ENCODE measurements around the gene ZNF579. TPM values are rescaled to one million over a fixed set of nuclear protein-coding genes. Genes with fewer than 3 reads are reported as not detected.

The ZNF579 gene
- total and polyA plus RNA-seq, 8 donors: 10.7 to 14.7 (median 12.9) TPM

GRCh38 chr19:55542292-55542855 is 38.3 kb downstream of the ZNF579 start:
- Histone ChIP-seq H3K9me3 (no peaks in the 10 kb centered on the region), H3K4me3 (no peak overlapping the region), H3K27ac (no peak overlapping the region), H3K36me3 (no peaks in the 10 kb centered on the region), H3K27me3 (peaks cover 0 to 39% of the 10 kb centered on the region in 2 donors), H3K4me1 (peaks cover 0 to 15% of the 10 kb centered on the region in 2 donors)
- DNase-seq (no peak), ATAC-seq (no peak)
- intact Hi-C loops (cut with DNase I): no loop called here
- TF ChIP-seq CTCF (IDR thresholded peaks at IDR 0.05): no peak

GRCh38 chr19:55541091-55541490 is 39.6 kb downstream of the ZNF579 start:
- DNase-seq (no peak), ATAC-seq (no peak)
- no peaks in the 10 kb centered on the region for H3K9me3 ChIP-seq
- peaks cover 0 to 33% of the 10 kb centered on the region in 2 donors for H3K27me3 ChIP-seq
- H3K27ac ChIP-seq: no peak overlapping the region
- no peak overlapping the region for H3K4me3 ChIP-seq
- no peak for TF ChIP-seq CTCF (IDR thresholded peaks at IDR 0.05)
- H3K4me1 ChIP-seq: peaks cover 0 to 6% of the 10 kb centered on the region in 2 donors
- intact Hi-C loops (cut with DNase I): no loop called here
- H3K36me3 ChIP-seq: no peaks in the 10 kb centered on the region

- Histone ChIP-seq H3K36me3 (no peaks in the 10 kb centered on the region), H3K4me1 (peaks cover 0 to 3% of the 10 kb centered on the region in 2 donors), H3K27me3 (peaks cover 0 to 28% of the 10 kb centered on the region in 2 donors), H3K27ac (no peak overlapping the region), H3K9me3 (no peaks in the 10 kb centered on the region), H3K4me3 (no peak overlapping the region)
- intact Hi-C loops (cut with DNase I): no loop called here
- ATAC-seq (no peak), DNase-seq (no peak)
- TF ChIP-seq CTCF (IDR thresholded peaks at IDR 0.05): no peak
Observed at GRCh38 chr19:55540619-55541018, 40.0 kb downstream of the ZNF579 start.

- Histone ChIP-seq H3K36me3 (no peaks in the 10 kb centered on the region), H3K9me3 (no peaks in the 10 kb centered on the region), H3K27me3 (peaks cover 0 to 16% of the 10 kb centered on the region in 2 donors), H3K4me1 (no peaks in the 10 kb centered on the region), H3K27ac (no peak overlapping the region), H3K4me3 (no peak overlapping the region)
- intact Hi-C loops (cut with DNase I): no loop called here
- ATAC-seq: no peak
- TF ChIP-seq CTCF (IDR thresholded peaks at IDR 0.05): no peak
- DNase-seq: no peak
Observed at GRCh38 chr19:55539090-55539984, 41.3 kb downstream of the ZNF579 start.

GRCh38 chr19:55538132-55538531 is 42.5 kb downstream of the ZNF579 start:
- intact Hi-C loops (cut with DNase I): no loop called here
- no peaks in the 10 kb centered on the region for H3K9me3 ChIP-seq
- DNase-seq (no peak), ATAC-seq (no peak)
- no peak for TF ChIP-seq CTCF (IDR thresholded peaks at IDR 0.05)
- H3K27me3 ChIP-seq: peaks cover 0 to 12% of the 10 kb centered on the region in 2 donors
- no peaks in the 10 kb centered on the region for H3K4me1 ChIP-seq
- H3K36me3 ChIP-seq: no peaks in the 10 kb centered on the region
- H3K27ac ChIP-seq: no peak overlapping the region
- no peak overlapping the region for H3K4me3 ChIP-seq
